ENCODE measurements around the gene PPA2. TPM values are rescaled to one million over a fixed set of nuclear protein-coding genes. Genes with fewer than 3 reads are reported as not detected.
"Not testable (repeated sequence)": the region's sequence is repeated elsewhere in the genome, so short reads cannot be mapped to it uniquely, and the experiment has no call there.

The PPA2 gene
- polyA plus RNA-seq (2013, experiment 1 of 2; ENCODE audit: insufficient read length), result 39.5 TPM
- polyA plus RNA-seq (2013, experiment 2 of 2; ENCODE audit: insufficient read length), result 40.3 TPM

GRCh38 chr4:105473324-105474098 is at the start of gene PPA2:
PPA2 (minus strand) TSS chr4:105474062; CDS start chr4:105474050, 12 bp downstream.
- DNase-seq, result peak; percentile 89

GRCh38 chr4:105520819-105521790 is 47.2 kb upstream of the PPA2 start:
- DNase-seq, result peak; percentile 46

GRCh38 chr4:105510245-105510644 is 36.4 kb upstream of the PPA2 start:
- no peak for DNase-seq

GRCh38 chr4:105509714-105510113 is 35.9 kb upstream of the PPA2 start:
- no peak for DNase-seq

GRCh38 chr4:105509291-105509690 is 35.4 kb upstream of the PPA2 start:
- no peak for DNase-seq

GRCh38 chr4:105504744-105505143 is 30.9 kb upstream of the PPA2 start:
- no peak for DNase-seq

GRCh38 chr4:105503484-105503883 is 29.6 kb upstream of the PPA2 start:
- no peak for DNase-seq

- no peak for DNase-seq
Observed at GRCh38 chr4:105496899-105497298, 23.0 kb upstream of the PPA2 start.

GRCh38 chr4:105495667-105496066 is 21.8 kb upstream of the PPA2 start:
- no peak for DNase-seq

- no peak for DNase-seq
Observed at GRCh38 chr4:105490523-105490922, 16.7 kb upstream of the PPA2 start.

- no peak for DNase-seq
Observed at GRCh38 chr4:105483840-105484239, 10.0 kb upstream of the PPA2 start.

GRCh38 chr4:105474099-105474518 is 247 bp upstream of the PPA2 start:
- DNase-seq, result no peak

GRCh38 chr4:105472871-105473323 is 965 bp downstream of the PPA2 start:
- DNase-seq, result no peak

GRCh38 chr4:105471566-105472176 is 2.2 kb downstream of the PPA2 start:
- DNase-seq, result peak; percentile 75

- no peak for DNase-seq
Observed at GRCh38 chr4:105470766-105471165, 3.1 kb downstream of the PPA2 start.

- no peak for DNase-seq
Observed at GRCh38 chr4:105469736-105470135, 4.1 kb downstream of the PPA2 start.

- DNase-seq, result no peak
Observed at GRCh38 chr4:105466580-105466979, 7.3 kb downstream of the PPA2 start.

- DNase-seq, result not testable (repeated sequence)
Observed at GRCh38 chr4:105464563-105464962, 9.3 kb downstream of the PPA2 start.

GRCh38 chr4:105462576-105462975 is 11.3 kb downstream of the PPA2 start:
- no peak for DNase-seq

- DNase-seq, result no peak
Observed at GRCh38 chr4:105461621-105462382, 12.1 kb downstream of the PPA2 start.

- no peak for DNase-seq
Observed at GRCh38 chr4:105461221-105461620, 12.6 kb downstream of the PPA2 start.

- no peak for DNase-seq
Observed at GRCh38 chr4:105460306-105460705, 13.6 kb downstream of the PPA2 start.

Data from fibroblast of skin of scalp (primary cell).